DMS53 (cell line): ENCODE data around the gene ATP8A2.
A peak's percentile ranks its signal among the peaks of the same experiment; 100 is the strongest.

Source experiments
- DNase-seq: peaks from one replicate; lab custom pipeline; 2025; lab: John Stamatoyannopoulos, UW

The ATP8A2 gene

GRCh38 chr13:25886438-25887214, 514.9 kb downstream of the ATP8A2 start:
- peak; percentile 72 for DNase-seq

GRCh38 chr13:25887962-25888655, 516.3 kb downstream of the ATP8A2 start:
- no peak for DNase-seq

GRCh38 chr13:25890671-25891212, 519.0 kb downstream of the ATP8A2 start:
- DNase-seq: no peak

DNA sequence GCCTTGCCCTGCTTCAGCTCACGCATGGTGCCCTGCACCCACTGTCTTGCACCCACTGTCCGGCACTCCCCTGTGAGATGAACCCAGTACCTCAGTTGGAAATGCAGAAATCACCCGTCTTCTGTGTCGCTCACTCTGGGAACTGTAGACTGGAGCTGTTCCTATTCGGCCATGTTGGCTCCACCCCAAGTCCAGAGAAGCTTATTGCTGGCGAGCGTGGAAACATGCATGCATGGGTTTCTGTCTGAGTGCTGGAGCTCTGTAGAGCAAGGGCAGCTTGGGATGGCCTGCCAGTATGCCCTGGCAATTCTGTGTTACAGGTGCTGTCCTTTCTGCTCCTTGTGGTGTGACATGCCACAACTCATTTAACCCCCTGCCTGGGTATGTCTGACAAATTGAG, 527.2 kb downstream of the ATP8A2 start:
- no peak for DNase-seq

GRCh38 chr13:25899464-25899863, 527.7 kb downstream of the ATP8A2 start:
- no peak for DNase-seq

DNA sequence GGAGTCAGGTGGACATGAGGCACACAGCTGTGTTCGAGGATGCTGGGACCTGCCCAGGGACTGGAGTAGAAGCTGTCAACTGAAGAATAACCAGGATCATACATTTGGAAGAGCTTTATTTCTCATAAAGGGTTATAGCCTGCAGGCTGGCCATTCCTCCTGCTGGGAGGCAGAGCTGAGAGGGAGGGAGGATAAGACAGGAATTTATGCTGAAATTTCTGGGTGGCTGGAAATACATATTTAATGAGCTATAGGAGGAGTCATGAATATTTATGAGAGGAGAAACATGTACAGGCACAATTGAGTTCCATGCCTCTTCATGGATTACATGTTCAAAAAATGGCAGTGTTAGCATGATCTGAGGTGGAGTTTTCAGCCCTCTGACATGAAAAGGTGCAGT, 528.2 kb downstream of the ATP8A2 start:
- DNase-seq: no peak

GRCh38 chr13:25901460-25902376, 529.9 kb downstream of the ATP8A2 start:
- peak; percentile 93 for DNase-seq

DNA sequence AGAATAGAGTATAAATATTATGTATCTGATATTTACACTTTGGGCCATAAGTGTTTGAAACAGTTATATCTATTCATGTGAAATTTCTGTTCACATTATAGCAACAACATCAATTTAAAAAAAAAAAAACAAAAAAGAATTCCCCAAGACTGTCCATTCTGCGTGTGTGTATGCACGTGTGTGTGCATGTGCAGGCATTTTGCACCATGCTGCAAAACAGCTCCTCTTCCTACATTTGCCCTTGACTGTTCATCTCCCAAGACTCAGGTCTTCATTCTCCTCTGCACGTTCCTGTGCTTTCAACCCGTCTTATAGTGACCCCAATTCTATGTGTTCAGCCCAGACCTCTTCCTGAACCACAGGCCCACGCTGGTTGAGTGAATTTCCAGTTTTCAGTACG, 530.7 kb downstream of the ATP8A2 start:
- DNase-seq: no peak

GRCh38 chr13:25902891-25903341, 531.1 kb downstream of the ATP8A2 start:
- DNase-seq: no peak

GRCh38 chr13:25904830-25905229, 533.1 kb downstream of the ATP8A2 start:
- DNase-seq: no peak

- DNase-seq: no peak
Observed at GRCh38 chr13:25905611-25906010, 533.8 kb downstream of the ATP8A2 start.

- DNase-seq: no peak
Observed at GRCh38 chr13:25906191-25906661, 534.5 kb downstream of the ATP8A2 start.

DNA sequence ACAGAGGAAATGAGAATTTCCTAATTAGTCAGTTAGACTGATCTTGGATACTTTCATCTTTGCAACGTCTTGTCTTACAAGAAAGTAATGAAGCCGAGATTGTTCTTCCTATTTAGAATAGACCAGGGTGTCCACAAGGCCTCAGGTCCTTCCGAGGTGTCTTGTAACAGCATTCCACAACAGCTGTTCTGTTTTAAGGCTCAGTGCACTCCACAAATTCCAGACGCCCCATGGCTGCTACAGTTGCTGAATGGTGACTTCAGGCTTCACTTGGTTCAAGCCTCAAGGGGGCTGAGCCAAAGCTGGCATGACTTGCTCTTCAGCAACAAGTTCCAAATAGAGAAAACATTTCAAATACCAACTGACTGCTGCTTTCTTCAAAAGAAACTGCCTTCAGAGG, 536.6 kb downstream of the ATP8A2 start:
- DNase-seq: no peak

GRCh38 chr13:25910243-25910642, 538.5 kb downstream of the ATP8A2 start:
- DNase-seq: peak; percentile 76

DNA sequence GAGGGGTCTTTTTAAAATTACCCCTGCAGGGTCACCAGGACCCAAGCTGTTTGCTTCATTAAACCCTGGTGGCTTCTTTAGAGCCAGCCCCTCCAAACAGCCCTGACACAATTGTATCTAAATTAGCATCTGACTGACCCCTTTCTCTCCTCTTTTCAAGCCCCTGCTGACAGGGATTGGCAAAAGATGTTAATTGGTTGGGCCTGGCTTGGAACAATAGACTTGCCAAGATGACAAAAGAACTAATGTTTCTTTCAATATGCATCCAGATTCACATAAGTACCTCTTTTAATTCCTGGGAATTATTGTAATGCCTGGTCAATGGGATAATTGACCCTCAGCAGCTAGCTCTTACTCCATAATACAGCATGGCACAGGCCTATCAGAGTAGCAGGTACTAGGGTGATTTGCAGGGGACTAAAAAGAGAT, 539.2 kb downstream of the ATP8A2 start:
- DNase-seq: no peak

GRCh38 chr13:25912961-25913360, 541.2 kb downstream of the ATP8A2 start:
- DNase-seq: no peak

- DNase-seq: no peak
Observed at GRCh38 chr13:25915840-25916518, 544.2 kb downstream of the ATP8A2 start.

DNA sequence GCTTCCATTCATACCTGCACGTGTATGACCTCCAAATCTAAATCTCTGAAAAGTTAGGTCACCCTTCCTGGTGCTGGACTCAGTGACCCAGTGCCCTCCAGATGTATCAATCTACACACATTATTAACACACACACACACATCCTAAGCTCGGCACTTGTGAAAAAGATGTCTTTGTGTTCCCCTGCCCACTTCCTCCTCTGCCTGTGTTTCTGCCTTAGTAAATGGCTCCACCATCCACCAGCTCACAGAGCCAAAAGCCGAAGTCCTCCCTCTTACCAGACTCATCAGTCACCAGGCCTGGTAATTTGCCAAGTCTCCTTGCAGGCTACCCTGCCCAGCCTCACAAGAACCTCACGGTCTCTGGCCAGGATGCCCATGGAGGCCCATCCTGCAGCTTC, 548.5 kb downstream of the ATP8A2 start:
- DNase-seq: no peak

- DNase-seq: no peak
Observed at GRCh38 chr13:25920931-25921330, 549.2 kb downstream of the ATP8A2 start.

- no peak for DNase-seq
Observed at GRCh38 chr13:25922376-25922775, 550.6 kb downstream of the ATP8A2 start.
